B cell (primary cell): ENCODE data around the gene ERC2. TPM values are rescaled to one million over a fixed set of nuclear protein-coding genes. Genes with fewer than 3 reads are reported as not detected.

Experiments used
- ATAC-seq: fragments of 200-7000 bp; cut with Tn5 transposase; one replicate; pipeline ENCODE4 v1.10.0; 2021; ENCODE audit warnings: low read depth, mild to moderate bottlenecking, moderate number of reproducible peaks, moderate library complexity
- CTCF ChIA-PET: fragments of 350-600 bp; sonication (Branson Sonifier 250); formaldehyde crosslinking; loops from one replicate; lab custom pipeline; 2021; ENCODE audit warnings: antibody characterized with exemption, inconsistent platforms; lab: Charles Lee
- POLR2A ChIA-PET: fragments of 350-600 bp; sonication (Branson Sonifier 250); formaldehyde crosslinking; loops from one replicate; lab custom pipeline; 2021; ENCODE audit warnings: antibody characterized with exemption; lab: Charles Lee
- DNase-seq: peaks from one replicate; pipeline ENCODE4 v3.0.0; 2013
- H2AFZ ChIP-seq: 2 replicates; pipeline ENCODE4 v1.6.1; 2012; ENCODE audit warnings: mild to moderate bottlenecking, low read depth, low read length; ENCODE audit not compliant: insufficient read depth, poor library complexity, severe bottlenecking
- H3K27ac ChIP-seq, 2 donors: 1 replicate in 1 of 2; 2 replicates in 1 of 2; pipeline ENCODE4 v1.5.1; 2012 to 2013; ENCODE audit warnings: low read length in 2 of 2, mild to moderate bottlenecking in 2 of 2, moderate library complexity in 1 of 2
- H3K27me3 ChIP-seq, 4 experiments: fragments of 200-600 bp in 1 of 4; sonication (generic) in 1 of 4; replicated peaks in 1 of 4; 1 replicate in 2 of 4; 2 replicates in 2 of 4; pipeline versions ENCODE4 v1.6.1 to v1.7.0; 2013 to 2016; ENCODE audit warnings: low read length in 3 of 4, mild to moderate bottlenecking in 2 of 4, mixed read lengths in 1 of 4, moderate library complexity in 1 of 4; ENCODE audit not compliant: insufficient read depth in 4 of 4, control insufficient read depth in 3 of 4; ENCODE audit errors: control extremely low read depth in 1 of 4
- H3K36me3 ChIP-seq, 2 experiments: replicated peaks in 1 of 2; 1 replicate in 1 of 2; 2 replicates in 1 of 2; pipeline versions ENCODE4 v1.6.1 to v1.7.1; 2013; ENCODE audit warnings: low read length in 1 of 2; ENCODE audit not compliant: insufficient read depth in 2 of 2, control insufficient read depth in 1 of 2; ENCODE audit errors: control extremely low read depth in 1 of 2, extremely low read depth in 1 of 2
- H3K4me1 ChIP-seq, 2 donors: fragments of 200-600 bp in 1 of 2; sonication (generic) in 1 of 2; 1 replicate in 1 of 2; 2 replicates in 1 of 2; pipeline versions ENCODE4 v1.5.1 to v1.6.1; 2013 to 2017; ENCODE audit warnings: low read length in 2 of 2; ENCODE audit not compliant: control insufficient read depth in 2 of 2, insufficient read depth in 2 of 2
- H3K4me2 ChIP-seq: replicated peaks from 2 replicates; pipeline ENCODE3; 2012; ENCODE audit warnings: mild to moderate bottlenecking, low read depth, low read length; ENCODE audit not compliant: poor library complexity, severe bottlenecking
- H3K4me3 ChIP-seq, 5 experiments: fragments of 200-600 bp in 1 of 5; sonication (generic) in 1 of 5; 1 replicate in 3 of 5; 2 replicates in 2 of 5; pipeline versions ENCODE4 v1.5.1 to v1.7.0; 2011 to 2016; ENCODE audit warnings: low read length in 4 of 5, mild to moderate bottlenecking in 4 of 5, low read depth in 2 of 5, control low read depth in 1 of 5, moderate library complexity in 1 of 5; ENCODE audit not compliant: insufficient read depth in 1 of 5; ENCODE audit errors: control extremely low read depth in 1 of 5, extremely low read depth in 1 of 5
- H3K79me2 ChIP-seq: fragments of 200-600 bp; sonication (generic); one replicate; pipeline ENCODE4 v1.6.0; 2016; ENCODE audit warnings: low read length; ENCODE audit not compliant: control insufficient read depth, insufficient read depth
- H3K9ac ChIP-seq: fragments of 200-600 bp; sonication (generic); 2 replicates; pipeline ENCODE4 v1.6.1; 2017; ENCODE audit warnings: mild to moderate bottlenecking, low read length, moderate library complexity
- H3K9me3 ChIP-seq, 3 donors: one replicate each; pipeline versions ENCODE4 v1.6.1 to v1.7.1; 2013; ENCODE audit warnings: low read length in 2 of 3; ENCODE audit not compliant: control insufficient read depth in 2 of 3, insufficient read depth in 1 of 3; ENCODE audit errors: control extremely low read depth in 1 of 3
- H4K20me1 ChIP-seq: 2 replicates; pipeline ENCODE4 v1.6.0; 2012; ENCODE audit warnings: mild to moderate bottlenecking, low read length; ENCODE audit not compliant: insufficient read depth, control insufficient read depth, poor library complexity, severe bottlenecking
- H3K27ac Mint-ChIP-seq: one replicate; pipeline ENCODE4 v1.8.0; 2021; ENCODE audit warnings: mixed read lengths
- H3K27me3 Mint-ChIP-seq: one replicate; pipeline ENCODE4 v1.8.0; 2021; ENCODE audit warnings: mixed read lengths
- H3K4me1 Mint-ChIP-seq: one replicate; pipeline ENCODE4 v1.8.0; 2021; ENCODE audit warnings: mixed read lengths
- H3K4me3 Mint-ChIP-seq: one replicate; pipeline ENCODE4 v1.8.0; 2021; ENCODE audit warnings: mixed read lengths
- H3K9me3 Mint-ChIP-seq: one replicate; pipeline ENCODE4 v1.8.0; 2022; ENCODE audit warnings: mixed read lengths; ENCODE audit not compliant: insufficient read depth
- CTCF ChIP-seq: fragments of 200-600 bp; IDR thresholded peaks from one replicate; pipeline ENCODE4 v1.8.0; 2022; ENCODE audit warnings: antibody characterized with exemption, mild to moderate bottlenecking
- EZH2 ChIP-seq: IDR thresholded peaks from 2 replicates; pipeline ENCODE4 v1.6.1; 2012; ENCODE audit warnings: borderline replicate concordance, low read depth, mild to moderate bottlenecking, moderate library complexity, low read length; ENCODE audit not compliant: insufficient read depth, poor library complexity, severe bottlenecking
- WGBS: methylation state at CpG from one replicate; pipeline ENCODE4 v1.1.5; 2013; ENCODE audit warnings: missing lambda C conversion rate; ENCODE audit not compliant: insufficient coverage; 5-methylcytosine and 5-hydroxymethylcytosine counted together
- intact Hi-C: fragments of 100-400 bp; cut with micrococcal nuclease; formaldehyde crosslinking; loops from one replicate; pipeline ENCODE4 v1.10.0; 2022
- polyA plus RNA-seq: library from polyadenylated mRNA; depleted of rRNA; stranded (reverse); fragments of >200 nt; gene quantifications from 2 replicates; pipeline ENCODE4 v1.2.3, GENCODE V29; 2012
- total RNA-seq, 2 donors: library from RNA; stranded (reverse); fragments of 120-200 nt in 1 of 2; gene quantifications; 1 replicate in 1 of 2; 2 replicates in 1 of 2; pipeline versions ENCODE4 v1.2.3 to v1.2.4, GENCODE V29; 2013 to 2022

Gene ERC2
- total and polyA plus RNA-seq, 2 donors (not counting 1 experiment from before 2014, with no cell fraction given) = not detected

- WGBS = 100% methylated on average over 3 of the region's 5 CpGs
These were observed 348.5 kb downstream of the ERC2 start for GRCh38 chr3:56119575-56120349.

More at GRCh38 chr3:56119575-56120349, 348.5 kb downstream of the ERC2 start:
- Histone ChIP-seq H3K9ac (no peak overlapping the region), H3K4me1 (no peaks in the 10 kb centered on the region), H3K27ac (no peak overlapping the region), H3K79me2 (no peaks in the 10 kb centered on the region), H3K27me3 (no peaks in the 10 kb centered on the region), H3K9me3 (peaks cover 0 to 3% (median 0%) of the 10 kb centered on the region in 3 donors), H3K36me3 (no peaks in the 10 kb centered on the region), H3K4me2 (no peak overlapping the region), H4K20me1 (no peaks in the 10 kb centered on the region), H2AFZ (no peak overlapping the region), H3K4me3 (no peak overlapping the region)
- Mint-ChIP-seq H3K9me3 (no peaks in the 10 kb centered on the region), H3K4me1 (no peaks in the 10 kb centered on the region), H3K4me3 (no peak overlapping the region), H3K27me3 (no peaks in the 10 kb centered on the region), H3K27ac (no peak overlapping the region)
- DNase-seq (no peak), ATAC-seq (no peak)
- TF ChIP-seq CTCF (no peak), EZH2 (no peak)
- ChIA-PET POLR2A (no interaction called here), CTCF (no interaction called here)
- intact Hi-C loops = no loop called here
